Cardiac muscle cell (in vitro differentiated cells and primary cell): ENCODE data around the gene ATP6V1G3. TPM values are rescaled to one million over a fixed set of nuclear protein-coding genes. Genes with fewer than 3 reads are reported as not detected.

Experiments
- DNase-seq, 2 donors: peaks; one replicate each; pipeline versions ENCODE4 v3.0.0 to v3.0.0-alpha.2; 2010 to 2017; ENCODE audit warnings: low read depth in 1 of 2, low spot score in 1 of 2
- H3K27ac ChIP-seq: fragments of 200-600 bp; sonication (generic); 2 replicates; pipeline ENCODE4 v1.5.1; 2016
- H3K27me3 ChIP-seq: fragments of 200-600 bp; sonication (generic); 2 replicates; pipeline ENCODE4 v1.6.0; 2016; ENCODE audit warnings: control low read depth
- H3K36me3 ChIP-seq: fragments of 200-600 bp; sonication (generic); 2 replicates; pipeline ENCODE4 v1.5.1; 2016; ENCODE audit warnings: control low read depth
- H3K4me1 ChIP-seq: fragments of 200-600 bp; sonication (generic); 2 replicates; pipeline ENCODE4 v1.8.1; 2017; ENCODE audit warnings: low read depth, mild to moderate bottlenecking, mixed run types
- H3K4me3 ChIP-seq: fragments of 200-600 bp; sonication (generic); 2 replicates; pipeline ENCODE4 v1.5.1; 2016; ENCODE audit warnings: mild to moderate bottlenecking
- H3K9me3 ChIP-seq: fragments of 200-600 bp; sonication (generic); 2 replicates; pipeline ENCODE4 v1.5.1; 2017; ENCODE audit warnings: low read depth, mild to moderate bottlenecking, control low read depth
- polyA plus RNA-seq: library from polyadenylated mRNA; unstranded; fragments of >200 nt; fragmentation: Nextera tagmentation; extraction: Ambion mirVana; gene quantifications from 2 replicates; pipeline ENCODE4 v1.2.1, GENCODE V29; 2016
- total RNA-seq: library from RNA; depleted of rRNA; stranded (reverse); fragments of >200 nt; gene quantifications from 2 replicates; pipeline ENCODE4 v1.2.3, GENCODE V29; 2016
- TF ChIP-seq, protein P1 (sequence below): IDR thresholded peaks from 2 replicates; pipeline ENCODE4 v1.5.1; 2012; ENCODE audit warnings: low read depth, mild to moderate bottlenecking, low read length

The ATP6V1G3 gene
- total and polyA plus RNA-seq, 2 experiments from 2014 or later: not detected

DNA sequence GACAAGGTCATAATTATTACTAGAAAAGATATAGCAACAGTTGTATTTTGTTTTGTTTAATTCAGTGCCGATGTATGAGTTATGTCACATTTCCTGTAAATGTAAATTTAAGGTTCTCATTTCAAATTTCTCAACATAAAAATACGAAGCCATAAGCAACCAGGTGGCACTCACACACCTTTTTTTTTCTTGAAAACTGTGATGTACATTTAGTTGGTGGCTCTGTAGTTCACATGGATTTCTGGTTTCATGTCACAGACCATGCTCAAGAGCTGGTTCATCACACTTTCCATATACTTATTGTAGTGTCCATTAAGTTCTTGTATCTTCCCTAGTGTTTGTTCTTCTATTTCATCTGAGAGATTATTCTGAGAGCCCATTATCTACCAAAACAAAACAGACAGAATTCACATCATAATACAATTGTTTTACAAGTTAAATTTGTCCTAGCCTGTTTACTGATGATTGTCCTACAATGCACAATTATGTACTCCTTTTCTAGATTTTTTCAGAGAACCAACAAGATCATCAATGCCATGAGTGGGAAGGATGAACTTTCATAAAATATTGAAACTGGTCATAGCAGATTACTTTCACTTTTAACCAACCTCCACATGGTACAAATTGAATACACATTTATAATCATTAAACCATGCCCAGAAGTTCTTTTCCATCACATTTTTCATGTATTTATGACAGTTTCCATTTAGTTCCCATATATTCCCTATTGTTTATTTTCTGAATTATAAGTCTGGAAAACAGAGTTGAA is 17.1 kb downstream of the ATP6V1G3 start:
- Histone ChIP-seq H3K9me3 (no peaks in the 10 kb centered on the region), H3K27ac (no peak overlapping the region)
- TF ChIP-seq, protein P1, sequence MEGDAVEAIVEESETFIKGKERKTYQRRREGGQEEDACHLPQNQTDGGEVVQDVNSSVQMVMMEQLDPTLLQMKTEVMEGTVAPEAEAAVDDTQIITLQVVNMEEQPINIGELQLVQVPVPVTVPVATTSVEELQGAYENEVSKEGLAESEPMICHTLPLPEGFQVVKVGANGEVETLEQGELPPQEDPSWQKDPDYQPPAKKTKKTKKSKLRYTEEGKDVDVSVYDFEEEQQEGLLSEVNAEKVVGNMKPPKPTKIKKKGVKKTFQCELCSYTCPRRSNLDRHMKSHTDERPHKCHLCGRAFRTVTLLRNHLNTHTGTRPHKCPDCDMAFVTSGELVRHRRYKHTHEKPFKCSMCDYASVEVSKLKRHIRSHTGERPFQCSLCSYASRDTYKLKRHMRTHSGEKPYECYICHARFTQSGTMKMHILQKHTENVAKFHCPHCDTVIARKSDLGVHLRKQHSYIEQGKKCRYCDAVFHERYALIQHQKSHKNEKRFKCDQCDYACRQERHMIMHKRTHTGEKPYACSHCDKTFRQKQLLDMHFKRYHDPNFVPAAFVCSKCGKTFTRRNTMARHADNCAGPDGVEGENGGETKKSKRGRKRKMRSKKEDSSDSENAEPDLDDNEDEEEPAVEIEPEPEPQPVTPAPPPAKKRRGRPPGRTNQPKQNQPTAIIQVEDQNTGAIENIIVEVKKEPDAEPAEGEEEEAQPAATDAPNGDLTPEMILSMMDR: no peak

DNA sequence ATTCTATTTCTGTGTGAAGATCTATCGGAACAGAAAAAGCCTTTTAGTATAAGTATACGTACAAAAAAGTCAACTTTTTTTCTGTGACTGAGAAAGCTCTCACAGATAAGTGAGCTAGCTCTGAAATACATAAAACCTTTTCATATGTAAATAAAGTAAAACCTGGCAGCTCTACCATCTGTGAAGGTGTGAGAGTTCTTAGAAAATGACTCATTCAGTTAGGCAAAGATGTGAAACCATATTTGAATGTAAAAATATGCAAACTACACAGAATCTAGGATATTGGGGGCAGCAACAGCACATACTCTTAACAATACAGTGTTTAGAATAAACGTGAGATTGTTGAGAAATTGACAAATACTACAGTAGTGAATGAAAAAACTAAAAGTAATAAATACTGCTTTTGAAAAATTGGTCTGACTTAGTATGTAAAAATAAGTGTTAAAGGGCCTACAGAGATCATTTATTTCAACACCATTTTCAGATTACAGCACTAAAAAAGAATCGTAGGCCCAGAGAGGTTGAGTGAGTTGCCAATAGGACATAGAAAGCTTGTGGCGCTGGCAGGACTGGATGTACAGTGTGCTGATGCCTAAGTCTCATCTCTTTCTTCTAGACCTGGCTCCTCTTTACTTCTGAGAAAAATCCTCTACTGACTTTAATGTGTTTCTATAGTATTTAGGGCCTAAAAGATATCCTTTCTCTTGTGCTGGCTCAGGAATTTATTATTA is 19.8 kb downstream of the ATP6V1G3 start:
- no peak overlapping the region for H3K4me3 ChIP-seq

More for the DNA sequence above, 17.1 kb downstream of the ATP6V1G3 start:
- H3K4me1 ChIP-seq: no peaks in the 10 kb centered on the region
- no peak overlapping the region for H3K4me3 ChIP-seq
- no peak for DNase-seq
- H3K36me3 ChIP-seq: no peaks in the 10 kb centered on the region
- H3K27me3 ChIP-seq: no peaks in the 10 kb centered on the region

DNA sequence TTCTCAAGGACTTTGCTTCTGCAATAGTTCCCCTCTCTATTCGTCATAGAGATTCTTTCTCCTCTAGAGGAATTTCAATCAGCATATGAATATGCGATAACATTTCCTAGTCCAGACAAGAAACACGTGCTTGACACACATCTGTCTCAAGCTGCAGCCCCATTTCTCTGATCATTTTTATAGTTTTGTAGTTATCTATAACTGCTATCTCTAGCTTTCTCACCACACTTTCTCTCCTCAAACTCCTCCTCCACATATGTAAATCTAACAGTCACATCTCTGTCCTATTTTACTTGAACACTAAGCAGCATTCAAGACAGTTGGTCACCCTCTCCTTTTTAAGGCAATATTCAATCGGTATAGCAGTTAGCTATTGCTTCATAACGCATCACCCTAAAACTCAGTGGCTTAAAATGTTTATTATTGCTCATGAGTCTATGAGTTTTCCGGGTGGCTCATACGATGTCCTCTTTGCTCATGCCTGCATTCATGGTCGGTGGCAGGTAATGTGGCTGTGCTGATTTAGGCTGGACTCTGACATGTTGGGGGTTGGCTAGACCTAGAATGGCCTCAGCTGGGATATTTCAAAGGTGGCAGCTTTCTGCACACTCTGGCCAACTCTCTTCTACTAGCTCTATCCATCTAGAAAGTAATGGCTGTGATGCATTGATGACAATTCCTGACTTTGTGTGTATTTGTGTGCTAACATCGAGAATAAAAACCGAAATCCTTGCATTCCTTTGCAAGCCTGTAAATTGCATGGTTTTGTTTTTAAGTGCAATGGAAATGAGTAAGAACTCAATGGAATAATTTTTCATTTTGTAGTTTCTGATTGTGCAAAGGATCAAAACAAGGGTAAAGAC is 20.6 kb downstream of the ATP6V1G3 start:
- H3K4me3 ChIP-seq: no peak overlapping the region
- H3K9me3 ChIP-seq: no peaks in the 10 kb centered on the region
- H3K27me3 ChIP-seq: no peaks in the 10 kb centered on the region
- TF ChIP-seq, protein P1: no peak
- H3K36me3 ChIP-seq: no peaks in the 10 kb centered on the region
- peak in 1 of 2 donors; percentile 6 for DNase-seq
- H3K27ac ChIP-seq: no peak overlapping the region
- no peaks in the 10 kb centered on the region for H3K4me1 ChIP-seq

More for the DNA sequence above, 19.8 kb downstream of the ATP6V1G3 start:
- Histone ChIP-seq H3K4me1 (no peaks in the 10 kb centered on the region), H3K27ac (no peak overlapping the region), H3K9me3 (no peaks in the 10 kb centered on the region), H3K36me3 (no peaks in the 10 kb centered on the region), H3K27me3 (no peaks in the 10 kb centered on the region)
- TF ChIP-seq, protein P1: no peak
- DNase-seq: no peak

DNA sequence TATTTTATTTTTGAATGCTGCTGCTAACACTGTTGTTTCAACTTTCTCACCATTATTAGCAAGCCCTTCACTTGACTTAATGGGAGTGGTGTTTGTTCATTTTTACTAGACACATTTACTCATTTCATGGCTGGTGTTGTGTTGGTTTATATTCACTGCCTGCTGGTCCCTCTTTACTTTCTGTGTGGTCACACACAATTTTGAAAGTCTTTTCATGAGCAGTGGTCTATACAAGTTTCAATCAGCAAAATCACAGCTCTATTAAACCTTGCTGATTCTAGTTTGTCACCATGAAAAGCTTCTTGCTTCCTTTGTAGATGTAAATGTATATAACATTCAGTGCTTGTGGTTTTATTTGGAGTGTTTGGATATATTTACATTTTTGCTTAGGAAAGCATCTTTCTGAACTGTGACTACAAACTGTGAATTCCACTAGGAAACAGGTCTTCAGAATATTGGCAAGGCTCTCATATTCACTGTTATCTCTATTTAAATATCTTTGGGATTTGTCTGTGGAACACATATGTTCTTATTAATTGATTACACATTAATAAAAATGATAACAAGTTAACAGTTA is 22.8 kb downstream of the ATP6V1G3 start:
- no peak overlapping the region for H3K27ac ChIP-seq
- DNase-seq: no peak
- no peak overlapping the region for H3K4me3 ChIP-seq
- H3K36me3 ChIP-seq: no peaks in the 10 kb centered on the region
- H3K9me3 ChIP-seq: no peaks in the 10 kb centered on the region
- H3K4me1 ChIP-seq: no peaks in the 10 kb centered on the region
- TF ChIP-seq, protein P1: no peak
- no peaks in the 10 kb centered on the region for H3K27me3 ChIP-seq

DNA sequence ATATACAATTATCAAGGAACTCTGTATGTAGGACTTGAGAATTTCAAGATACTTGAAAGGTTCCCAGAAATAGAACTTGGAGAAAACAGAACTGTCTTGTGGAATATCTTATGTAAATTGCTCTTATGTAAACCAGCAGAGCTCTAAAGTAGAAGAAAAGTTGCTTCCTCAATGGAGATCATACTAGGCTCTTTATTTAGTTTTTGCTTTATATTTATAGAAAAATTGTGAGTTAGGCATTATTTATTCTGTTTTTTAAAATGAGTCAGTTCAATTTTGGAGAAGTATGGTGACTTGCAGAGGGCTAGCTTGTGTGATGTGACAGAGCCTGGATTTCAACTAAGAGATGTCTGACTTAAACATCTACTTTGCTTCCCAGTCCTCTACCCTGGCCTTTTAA is 40.4 kb downstream of the ATP6V1G3 start:
- Histone ChIP-seq H3K4me3 (no peak overlapping the region), H3K9me3 (no peaks in the 10 kb centered on the region), H3K4me1 (no peaks in the 10 kb centered on the region), H3K36me3 (no peaks in the 10 kb centered on the region), H3K27ac (no peak overlapping the region), H3K27me3 (no peaks in the 10 kb centered on the region)
- TF ChIP-seq, protein P1: no peak
- DNase-seq: no peak
